ENCODE measurements around the gene PPP1R14D.
A peak's percentile ranks its signal among the peaks of the same experiment; 100 is the strongest.

PPP1R14D gene

DNA sequence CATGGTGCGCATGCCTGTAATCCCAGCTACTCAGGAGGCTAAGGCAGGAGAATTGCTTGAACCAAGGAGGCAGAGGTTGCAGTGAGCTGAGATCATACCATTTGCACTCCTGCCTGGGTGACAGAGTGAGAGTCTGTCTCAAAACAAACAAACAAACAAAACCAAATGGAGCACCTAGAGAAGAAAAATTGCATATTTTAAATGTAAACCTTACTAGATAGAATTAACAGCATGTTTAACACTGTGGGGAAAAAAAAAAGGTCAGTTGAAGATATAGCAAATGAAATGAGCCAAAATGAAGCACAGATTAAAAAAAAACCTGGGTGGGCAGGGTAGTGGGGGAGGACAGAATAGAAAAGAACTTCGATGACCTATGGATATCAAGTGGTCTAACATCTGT is 7.3 kb downstream of the PPP1R14D start:
- DNase-seq, result no peak
- TF ChIP-seq GATA1 (IDR thresholded peaks at IDR 0.05; ENCODE audit: low read depth, low read length) (no peak), POLR2A (IDR thresholded peaks at IDR 0.05; ENCODE audit: low read length) (no peak)

DNA sequence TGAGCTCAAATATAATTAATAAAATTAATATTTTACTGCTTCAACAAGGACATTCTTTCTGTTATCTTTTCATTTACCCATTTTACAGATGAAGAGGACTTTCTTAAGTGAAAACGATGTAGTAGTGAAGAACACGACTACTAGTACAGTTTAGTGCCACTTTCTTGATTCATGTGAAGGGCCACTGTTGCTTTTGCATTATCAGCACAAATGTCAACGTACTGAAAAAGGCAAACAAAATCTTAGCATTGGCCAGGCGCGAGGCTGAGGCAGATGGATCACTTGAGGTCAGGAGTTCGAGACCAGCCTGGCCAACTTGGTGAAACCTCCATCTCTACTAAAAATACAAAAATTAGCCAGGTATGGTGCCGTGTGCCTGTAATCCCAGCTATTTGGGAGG is 9.5 kb downstream of the PPP1R14D start:
- no peak for DNase-seq
- TF ChIP-seq GATA1 (IDR thresholded peaks at IDR 0.05; ENCODE audit: low read depth, low read length), result no peak
- TF ChIP-seq POLR2A (IDR thresholded peaks at IDR 0.05; ENCODE audit: low read length), result no peak

- DNase-seq, result no peak
- TF ChIP-seq POLR2A (IDR thresholded peaks at IDR 0.05; ENCODE audit: low read length) (no peak), GATA1 (IDR thresholded peaks at IDR 0.05; ENCODE audit: low read depth, low read length) (no peak)
Measured at GRCh38 chr15:40815042-40815698, 13.3 kb downstream of the PPP1R14D start.

DNA sequence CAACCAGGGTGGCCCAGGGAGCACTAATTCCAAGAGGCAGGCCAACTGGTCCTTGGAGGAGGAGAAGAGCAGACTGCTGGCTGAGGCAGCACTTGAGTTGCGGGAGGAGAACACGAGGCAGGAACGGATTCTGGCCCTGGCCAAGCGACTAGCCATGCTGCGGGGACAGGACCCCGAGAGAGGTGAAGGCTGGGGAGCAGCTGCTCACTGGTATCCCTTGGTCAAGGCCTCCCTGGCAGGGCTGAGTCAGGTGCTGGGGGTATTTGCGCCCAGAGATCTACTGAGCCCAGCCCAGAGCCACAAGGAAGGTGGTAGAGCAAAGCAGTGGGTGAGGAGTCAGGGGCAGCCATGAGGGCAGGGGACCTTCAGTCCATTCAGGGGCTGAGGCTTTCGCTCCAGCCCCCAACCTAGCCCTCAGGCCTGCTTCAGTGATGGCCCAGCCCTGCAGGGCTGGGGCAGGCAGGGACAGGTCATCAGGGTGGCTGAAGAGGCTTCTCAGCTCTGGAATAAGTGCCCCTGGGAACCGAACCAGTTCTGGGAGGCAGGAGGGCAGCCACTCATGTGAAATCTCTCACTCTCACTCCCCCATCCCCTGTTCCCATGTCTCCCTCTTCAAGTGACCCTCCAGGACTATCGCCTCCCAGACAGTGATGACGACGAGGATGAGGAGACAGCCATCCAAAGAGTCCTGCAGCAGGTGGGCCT is 15.6 kb downstream of the PPP1R14D start:
- no peak for DNase-seq
- TF ChIP-seq POLR2A (IDR thresholded peaks at IDR 0.05; ENCODE audit: low read length) (no peak), GATA1 (IDR thresholded peaks at IDR 0.05; ENCODE audit: low read depth, low read length) (no peak)

- TF ChIP-seq POLR2A (IDR thresholded peaks at IDR 0.05; ENCODE audit: low read length) (no peak), GATA1 (IDR thresholded peaks at IDR 0.05; ENCODE audit: low read depth, low read length) (no peak)
- DNase-seq, result no peak
Measured at GRCh38 chr15:40808861-40809450, 19.6 kb downstream of the PPP1R14D start.

DNA sequence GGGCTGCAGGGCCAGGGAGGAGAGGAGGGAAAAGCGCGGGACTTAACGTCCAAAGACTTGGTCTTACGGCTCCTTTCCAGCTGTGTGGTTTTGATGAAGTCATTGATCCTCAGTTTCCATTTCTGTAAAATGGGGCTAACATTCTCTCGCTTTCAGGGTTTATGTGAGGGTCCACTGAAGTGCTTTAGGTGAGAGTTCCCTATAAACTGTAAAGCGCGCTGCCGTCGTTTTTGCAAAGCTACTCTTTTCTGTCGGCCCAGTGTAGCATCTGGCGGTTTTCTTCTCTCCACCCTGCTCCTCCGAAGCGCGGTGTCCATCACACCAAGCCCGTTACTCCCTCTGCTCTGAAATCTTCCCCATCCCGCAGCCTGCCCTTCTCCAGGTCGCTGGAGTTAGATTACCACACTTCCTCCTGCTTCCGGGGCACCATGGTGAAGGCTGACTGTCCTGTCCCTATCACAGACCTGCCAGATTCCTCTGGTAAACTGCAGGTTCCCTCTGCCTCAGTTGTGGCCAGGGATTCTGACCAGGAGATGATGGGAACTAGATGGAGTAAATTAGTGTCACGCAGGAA is 20.5 kb downstream of the PPP1R14D start:
- no peak for TF ChIP-seq POLR2A (IDR thresholded peaks at IDR 0.05; ENCODE audit: low read length)
- TF ChIP-seq GATA1 (IDR thresholded peaks at IDR 0.05; ENCODE audit: low read depth, low read length), result no peak
- no peak for DNase-seq

- DNase-seq, result peak; percentile 97 to 98
- TF ChIP-seq POLR2A (IDR thresholded peaks at IDR 0.05; ENCODE audit: low read length) (peak; percentile 79), GATA1 (IDR thresholded peaks at IDR 0.05; ENCODE audit: low read depth, low read length) (no peak)
Measured at GRCh38 chr15:40807028-40807887, 21.2 kb downstream of the PPP1R14D start, which contains the start of the genes DNAJC17 and ZFYVE19. Gene DNAJC17 (minus strand): TSS chr15:40807473. CDS start chr15:40807446, 27 bp downstream. Gene ZFYVE19 (plus strand): TSS chr15:40807089. CDS start chr15:40807590, 501 bp downstream.

DNA sequence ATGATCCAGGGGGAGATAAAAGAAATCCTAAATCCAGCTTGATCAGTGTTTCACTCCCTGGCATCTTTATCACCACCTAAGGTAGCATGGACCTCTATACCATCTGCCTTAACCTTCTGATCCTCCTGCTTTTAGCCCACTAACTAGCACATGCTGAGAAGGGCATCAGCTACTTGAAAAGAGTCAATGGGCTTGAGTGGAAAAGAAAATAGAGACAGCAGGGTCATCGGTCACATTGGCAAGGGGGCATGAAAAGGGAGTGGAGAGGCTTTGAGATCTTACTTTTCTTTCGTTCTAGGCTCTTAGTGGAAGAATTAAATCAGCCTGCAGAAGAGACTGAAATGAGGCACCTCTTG is 21.9 kb downstream of the PPP1R14D start:
- TF ChIP-seq GATA1 (IDR thresholded peaks at IDR 0.05; ENCODE audit: low read depth, low read length), result no peak
- no peak for TF ChIP-seq POLR2A (IDR thresholded peaks at IDR 0.05; ENCODE audit: low read length)
- no peak for DNase-seq

DNA sequence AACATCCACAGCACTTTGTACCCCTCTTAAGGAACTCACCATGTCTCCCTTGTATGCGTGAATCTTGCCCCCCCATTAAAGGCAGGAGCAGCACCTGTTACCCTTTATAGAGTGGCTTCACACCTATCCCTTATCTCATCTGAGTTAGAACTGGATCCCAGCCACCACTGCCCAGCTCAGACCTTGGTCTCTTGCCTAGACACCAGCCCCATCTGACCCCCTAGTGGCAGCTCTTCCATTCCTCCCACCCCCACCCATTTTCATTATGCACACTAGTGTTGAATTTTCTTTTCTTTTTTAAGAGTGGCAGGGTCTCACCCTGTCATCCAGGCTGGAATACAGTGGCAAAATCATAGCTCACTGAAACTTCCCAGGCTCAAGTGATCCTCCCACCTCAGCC is 24.8 kb downstream of the PPP1R14D start:
- no peak for DNase-seq
- TF ChIP-seq POLR2A (IDR thresholded peaks at IDR 0.05; ENCODE audit: low read length) (no peak), GATA1 (IDR thresholded peaks at IDR 0.05; ENCODE audit: low read depth, low read length) (no peak)

DNA sequence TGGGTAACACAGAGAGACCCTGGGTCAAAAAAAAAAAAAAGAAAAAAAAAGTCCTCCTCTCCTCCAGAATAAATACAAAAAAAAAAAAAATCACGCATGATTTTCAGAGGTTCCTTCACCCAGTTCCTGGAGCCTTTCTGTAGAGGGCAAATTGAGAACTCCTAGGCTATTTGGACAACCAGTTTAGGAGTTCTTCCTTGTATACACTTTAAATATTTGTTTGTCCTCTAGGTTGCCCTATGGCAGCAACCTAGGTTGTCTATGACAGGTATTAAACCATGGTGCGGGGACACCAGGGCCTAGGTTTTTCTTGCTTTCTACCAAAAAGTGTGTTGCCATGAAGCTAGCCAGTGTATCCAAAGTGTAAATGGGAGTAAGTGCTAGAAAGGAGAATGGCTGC is 25.4 kb downstream of the PPP1R14D start:
- DNase-seq, result no peak
- TF ChIP-seq GATA1 (IDR thresholded peaks at IDR 0.05; ENCODE audit: low read depth, low read length) (no peak), POLR2A (IDR thresholded peaks at IDR 0.05; ENCODE audit: low read length) (no peak)

GRCh38 chr15:40799523-40799922 is 29.0 kb downstream of the PPP1R14D start:
- TF ChIP-seq POLR2A (IDR thresholded peaks at IDR 0.05; ENCODE audit: low read length) (no peak), GATA1 (IDR thresholded peaks at IDR 0.05; ENCODE audit: low read depth, low read length) (no peak)

GRCh38 chr15:40796512-40796911 is 32.0 kb downstream of the PPP1R14D start:
- no peak for DNase-seq
- no peak for TF ChIP-seq POLR2A (IDR thresholded peaks at IDR 0.05; ENCODE audit: low read length)
- no peak for TF ChIP-seq GATA1 (IDR thresholded peaks at IDR 0.05; ENCODE audit: low read depth, low read length)

More at GRCh38 chr15:40799523-40799922, 29.0 kb downstream of the PPP1R14D start:
- no peak for DNase-seq

GRCh38 chr15:40796041-40796440 is 32.5 kb downstream of the PPP1R14D start:
- no peak for TF ChIP-seq GATA1 (IDR thresholded peaks at IDR 0.05; ENCODE audit: low read depth, low read length)
- no peak for TF ChIP-seq POLR2A (IDR thresholded peaks at IDR 0.05; ENCODE audit: low read length)
- DNase-seq, result no peak

All from erythroblast (primary cell).